ENCODE measurements around the gene LGR6.
"Not testable (repeated sequence)": the region's sequence is repeated elsewhere in the genome, so short reads cannot be mapped to it uniquely, and the experiment has no call there.

Gene LGR6

DNA sequence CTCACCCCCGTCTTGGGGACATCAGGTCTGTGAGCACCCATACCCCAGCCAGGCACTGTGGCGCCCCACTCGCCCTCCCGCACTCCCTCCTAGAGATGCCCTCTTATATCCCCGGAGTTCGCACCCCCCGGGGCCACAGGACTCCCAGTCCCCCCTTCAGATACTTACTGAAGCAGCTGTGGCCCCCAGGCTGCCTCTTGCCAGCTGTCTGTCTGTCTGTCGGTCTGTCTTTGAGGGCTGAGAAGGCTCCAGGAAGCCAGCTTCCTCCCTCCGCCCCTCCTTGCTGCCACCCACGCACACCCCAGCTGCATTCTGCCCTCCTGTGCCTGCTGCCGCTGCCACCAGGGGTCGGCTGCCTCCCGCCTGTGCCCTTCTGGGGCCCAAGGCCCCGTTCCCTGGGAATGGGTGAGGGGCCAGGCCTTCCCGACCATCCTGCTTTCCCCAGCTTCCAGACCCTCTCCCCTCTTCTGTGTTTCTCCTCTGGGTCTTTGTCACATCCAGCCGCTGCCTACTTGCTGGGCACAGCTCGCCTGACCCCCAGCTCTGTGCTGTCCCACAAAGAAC lies 33.1 kb upstream of the LGR6 start, which contains the start of gene PTPN7:
TSS of gene PTPN7 (minus strand) at position 226 of the 564 bp plus-strand sequence. CDS start 1,200 bp downstream, outside the sequence.
- peak; percentile 77 for DNase-seq (ENCODE audit: low read depth)

- no peak for DNase-seq (ENCODE audit: low read depth)
These were observed 32.2 kb upstream of the LGR6 start for GRCh38 chr1:202161151-202162046.

GRCh38 chr1:202162047-202162417 lies 31.6 kb upstream of the LGR6 start:
- DNase-seq (ENCODE audit: low read depth) = peak; percentile 53

GRCh38 chr1:202162418-202163280 lies 30.9 kb upstream of the LGR6 start:
- no peak for DNase-seq (ENCODE audit: low read depth)

GRCh38 chr1:202163281-202164270 lies 30.0 kb upstream of the LGR6 start:
- no peak for DNase-seq (ENCODE audit: low read depth)

- peak; percentile 53 for DNase-seq (ENCODE audit: low read depth)
These were observed 29.1 kb upstream of the LGR6 start for GRCh38 chr1:202164271-202165037.

DNA sequence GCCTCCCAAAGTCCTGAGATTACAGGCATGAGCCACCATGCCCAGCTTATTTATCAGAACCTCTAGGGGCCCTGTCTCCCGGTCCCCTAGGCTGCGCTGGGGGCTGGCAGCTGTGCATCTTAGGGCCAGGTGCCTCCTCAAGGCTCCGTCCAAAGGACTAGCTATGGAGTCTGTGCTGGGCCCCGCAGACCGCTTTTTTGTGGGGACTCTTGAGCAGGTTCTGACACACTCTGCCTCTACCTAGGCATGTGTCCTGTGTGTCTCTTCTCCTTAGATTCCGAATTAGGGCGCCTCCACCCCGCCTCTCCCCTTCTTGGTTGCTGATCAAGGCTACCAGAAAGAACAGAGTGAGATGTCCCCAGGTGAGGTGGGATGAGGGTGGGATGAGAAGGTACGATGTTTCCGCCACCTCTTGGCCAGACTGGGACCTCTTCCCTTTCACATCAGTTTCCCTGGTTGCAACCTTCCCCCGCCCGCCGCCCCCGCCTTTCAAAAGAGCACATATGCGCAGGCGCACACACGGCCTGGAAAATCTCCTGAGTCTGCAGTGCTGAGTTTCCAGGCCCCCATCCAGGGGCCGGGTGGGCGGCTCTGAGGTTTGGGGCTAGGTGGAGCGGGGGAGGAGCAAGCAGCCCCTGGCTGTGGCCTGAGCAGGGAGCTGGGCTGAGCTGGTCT lies 28.2 kb upstream of the LGR6 start:
- DNase-seq (ENCODE audit: low read depth) = no peak

DNA sequence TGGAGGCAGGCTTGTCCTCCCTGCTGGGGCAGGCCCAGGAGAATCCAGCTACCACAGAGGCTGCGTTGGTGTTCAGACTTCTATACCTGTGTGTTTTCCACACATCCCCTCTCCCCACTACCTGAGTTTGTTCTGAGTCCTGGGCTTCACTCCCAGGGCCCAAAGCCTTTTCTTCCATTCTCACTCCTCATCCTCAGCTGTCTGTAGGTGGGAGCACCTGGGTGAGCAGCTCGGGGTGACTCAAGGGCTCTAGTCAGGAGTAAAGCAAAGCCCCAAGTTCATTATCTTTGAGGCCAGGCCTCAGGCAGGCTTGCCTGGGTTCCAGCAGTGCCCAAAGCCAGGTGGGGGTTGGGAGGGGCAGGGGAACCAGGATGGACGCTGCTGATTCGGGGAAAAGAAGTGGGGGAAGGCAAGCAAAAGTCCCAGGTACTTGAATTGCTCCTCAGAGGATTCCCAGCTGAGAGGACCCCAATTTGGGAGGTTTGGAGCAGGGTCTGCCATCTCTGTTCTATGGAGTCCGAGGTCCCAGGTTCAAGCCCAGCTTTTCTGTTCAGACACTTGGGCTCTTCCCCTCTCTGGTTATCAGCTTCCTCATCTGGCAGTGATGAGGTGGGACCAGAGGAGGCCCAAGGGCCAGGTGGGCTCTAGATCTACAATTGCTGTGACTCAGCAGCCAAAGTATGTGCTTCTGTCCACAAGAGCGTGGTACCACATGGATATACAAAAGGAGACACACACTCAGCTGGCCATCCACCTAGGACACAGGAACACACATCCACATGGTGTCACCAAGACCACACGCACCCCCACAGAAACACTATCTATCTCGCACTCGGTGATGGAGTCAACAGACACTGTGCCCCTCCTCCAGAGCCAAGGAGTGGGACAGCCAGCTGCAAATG lies 27.4 kb upstream of the LGR6 start:
- no peak for DNase-seq (ENCODE audit: low read depth)

- not testable (repeated sequence) for DNase-seq (ENCODE audit: low read depth)
These were observed 26.5 kb upstream of the LGR6 start for GRCh38 chr1:202167054-202167453.

GRCh38 chr1:202167708-202168415 lies 25.7 kb upstream of the LGR6 start:
- no peak for DNase-seq (ENCODE audit: low read depth)

GRCh38 chr1:202168861-202169260 lies 24.7 kb upstream of the LGR6 start:
- DNase-seq (ENCODE audit: low read depth) = no peak

- DNase-seq (ENCODE audit: low read depth) = no peak
These were observed 22.9 kb upstream of the LGR6 start for GRCh38 chr1:202170726-202171125.

DNA sequence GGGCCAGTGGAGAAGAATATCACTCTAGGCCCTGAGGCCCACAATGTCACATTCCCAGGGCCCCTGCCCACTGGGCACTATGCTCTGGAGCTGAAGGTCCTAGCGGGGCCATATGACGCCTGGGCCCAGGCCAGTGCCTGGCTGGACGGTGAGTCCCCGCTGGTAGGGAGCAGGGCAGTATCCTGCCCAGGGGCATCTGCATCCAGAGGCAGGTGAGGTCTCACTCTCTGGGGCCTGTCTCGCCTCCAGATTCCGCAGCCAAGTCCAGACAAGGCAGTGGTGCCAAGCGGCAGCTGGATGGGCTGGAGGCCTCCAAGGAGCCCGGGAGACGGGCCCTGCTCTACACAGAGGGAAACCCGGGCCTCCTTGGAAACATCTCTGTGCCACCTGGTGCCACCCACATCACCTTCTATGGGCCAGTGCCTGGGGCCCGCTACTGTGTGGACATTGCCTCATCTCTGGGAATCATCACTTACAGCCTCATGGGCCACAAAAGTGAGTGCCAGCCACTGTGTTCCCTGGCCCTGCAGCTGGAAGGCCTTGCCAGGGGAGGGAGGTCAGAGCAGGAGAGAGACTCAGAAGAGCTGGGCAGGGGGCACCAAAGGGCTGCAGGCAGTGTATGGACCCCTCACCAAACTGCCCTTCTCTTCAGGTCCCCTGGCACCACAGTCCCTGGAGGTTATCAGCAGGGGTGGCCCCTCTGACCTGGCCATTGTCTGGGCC lies 22.1 kb upstream of the LGR6 start:
- DNase-seq (ENCODE audit: low read depth) = no peak

GRCh38 chr1:202172015-202172355 lies 21.6 kb upstream of the LGR6 start:
- DNase-seq (ENCODE audit: low read depth) = no peak

DNA sequence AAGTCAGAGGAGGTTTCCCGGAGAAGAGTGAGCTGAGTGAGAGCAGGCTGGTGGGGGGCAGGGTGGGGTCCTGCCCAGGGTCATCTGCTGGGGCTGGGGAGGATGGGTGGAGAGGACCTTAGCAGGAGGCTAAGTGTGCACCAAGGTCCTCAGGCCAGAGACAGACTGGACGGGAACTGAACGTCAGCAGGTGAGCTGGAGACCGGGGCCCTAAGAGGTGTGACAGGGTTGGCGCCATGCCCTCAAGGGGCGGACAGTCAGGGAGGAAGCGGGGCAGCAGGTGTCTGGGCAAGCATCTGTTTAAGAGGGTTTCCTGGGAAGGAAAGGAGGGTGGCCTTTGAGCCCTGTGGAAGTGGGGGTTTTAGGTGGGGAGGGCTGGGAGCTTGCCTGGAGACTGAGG lies 19.6 kb upstream of the LGR6 start:
- DNase-seq (ENCODE audit: low read depth) = no peak

- no peak for DNase-seq (ENCODE audit: low read depth)
These were observed 16.4 kb upstream of the LGR6 start for GRCh38 chr1:202176949-202177927.

Data from stimulated activated CD8-positive, alpha-beta memory T cell treated with anti-CD3 and anti-CD28 coated beads, Interleukin-12 subunit alpha, Interleukin-12 subunit beta, amount 100 ng/mL, for 4 hours (primary cell).